Endodermal cell (in vitro differentiated cells): ENCODE data around the gene MBNL2. TPM values are rescaled to one million over a fixed set of nuclear protein-coding genes. Genes with fewer than 3 reads are reported as not detected.

Source experiments
- DNase-seq: peaks from one replicate; pipeline ENCODE4 v3.0.0-alpha.2; 2017
- H3K27ac ChIP-seq: 2 replicates; pipeline ENCODE4 v1.5.1; 2013; ENCODE audit warnings: mild to moderate bottlenecking, low read depth, low read length, moderate library complexity
- H3K27me3 ChIP-seq: 2 replicates; pipeline ENCODE4 v1.6.1; 2013; ENCODE audit warnings: mild to moderate bottlenecking, low read length, moderate library complexity; ENCODE audit not compliant: insufficient read depth, control insufficient read depth, poor library complexity, severe bottlenecking
- H3K36me3 ChIP-seq: 2 replicates; pipeline ENCODE4 v1.7.0; 2013; ENCODE audit warnings: mild to moderate bottlenecking, low read length, moderate library complexity; ENCODE audit not compliant: control insufficient read depth, insufficient read depth
- H3K4me1 ChIP-seq: one replicate; pipeline ENCODE4 v1.7.0; 2013; ENCODE audit warnings: low read length; ENCODE audit not compliant: control insufficient read depth, insufficient read depth
- H3K4me3 ChIP-seq: 2 replicates; pipeline ENCODE4 v1.5.1; 2013; ENCODE audit warnings: mild to moderate bottlenecking, low read length, moderate library complexity
- H3K9ac ChIP-seq: 2 replicates; pipeline ENCODE4 v1.6.1; 2013; ENCODE audit warnings: mild to moderate bottlenecking, low read length, moderate library complexity; ENCODE audit not compliant: poor library complexity, severe bottlenecking; ENCODE audit errors: extremely low read depth
- H3K9me3 ChIP-seq: 2 replicates; pipeline ENCODE4 v1.6.1; 2013; ENCODE audit warnings: mild to moderate bottlenecking, low read length, moderate library complexity; ENCODE audit not compliant: control insufficient read depth
- H3K27ac Mint-ChIP-seq: 2 replicates; pipeline ENCODE4 v1.8.0; 2020; ENCODE audit warnings: mixed read lengths
- H3K27me3 Mint-ChIP-seq: 2 replicates; pipeline ENCODE4 v1.8.0; 2021; ENCODE audit warnings: mild to moderate bottlenecking, mixed read lengths; ENCODE audit not compliant: insufficient read depth
- H3K36me3 Mint-ChIP-seq: 2 replicates; pipeline ENCODE4 v1.8.0; 2020; ENCODE audit warnings: low read depth, mixed read lengths
- H3K4me1 Mint-ChIP-seq: 2 replicates; pipeline ENCODE4 v1.8.0; 2020; ENCODE audit warnings: mixed read lengths
- H3K4me3 Mint-ChIP-seq: 2 replicates; pipeline ENCODE4 v1.8.0; 2020; ENCODE audit warnings: mild to moderate bottlenecking, moderate library complexity, mixed read lengths
- H3K9me3 Mint-ChIP-seq: 2 replicates; pipeline ENCODE4 v1.8.0; 2020; ENCODE audit warnings: mild to moderate bottlenecking, mixed read lengths
- WGBS, 2 experiments: methylation state at CpG; one replicate each; pipeline versions ENCODE4 v1.1.5 to v1.1.7; 2013; ENCODE audit warnings: missing lambda C conversion rate in 2 of 2, mixed read lengths in 1 of 2; ENCODE audit not compliant: insufficient coverage in 1 of 2, insufficient read length in 1 of 2; 5-methylcytosine and 5-hydroxymethylcytosine counted together
- total RNA-seq, 2 donors: library from RNA; stranded (reverse); fragmentation: NEBNext Ultra II Directional in 1 of 2; extraction: Animal tissue kit (Norgen Biotek cat#: 25700) in 1 of 2; gene quantifications; 2 replicates in 1 of 2; 3 replicates in 1 of 2; pipeline ENCODE4 v1.2.1, GENCODE V29; 2021
- TF ChIP-seq, protein P1 (sequence below): fragments of 200-600 bp; sonication (generic); conservative IDR thresholded peaks from 2 replicates; pipeline ENCODE4 v1.5.0; 2021; ENCODE audit warnings: antibody characterized with exemption, mild to moderate bottlenecking

The MBNL2 gene
- total RNA-seq, 2 donors from 2014 or later: 1.7 to 3.3 TPM

DNA sequence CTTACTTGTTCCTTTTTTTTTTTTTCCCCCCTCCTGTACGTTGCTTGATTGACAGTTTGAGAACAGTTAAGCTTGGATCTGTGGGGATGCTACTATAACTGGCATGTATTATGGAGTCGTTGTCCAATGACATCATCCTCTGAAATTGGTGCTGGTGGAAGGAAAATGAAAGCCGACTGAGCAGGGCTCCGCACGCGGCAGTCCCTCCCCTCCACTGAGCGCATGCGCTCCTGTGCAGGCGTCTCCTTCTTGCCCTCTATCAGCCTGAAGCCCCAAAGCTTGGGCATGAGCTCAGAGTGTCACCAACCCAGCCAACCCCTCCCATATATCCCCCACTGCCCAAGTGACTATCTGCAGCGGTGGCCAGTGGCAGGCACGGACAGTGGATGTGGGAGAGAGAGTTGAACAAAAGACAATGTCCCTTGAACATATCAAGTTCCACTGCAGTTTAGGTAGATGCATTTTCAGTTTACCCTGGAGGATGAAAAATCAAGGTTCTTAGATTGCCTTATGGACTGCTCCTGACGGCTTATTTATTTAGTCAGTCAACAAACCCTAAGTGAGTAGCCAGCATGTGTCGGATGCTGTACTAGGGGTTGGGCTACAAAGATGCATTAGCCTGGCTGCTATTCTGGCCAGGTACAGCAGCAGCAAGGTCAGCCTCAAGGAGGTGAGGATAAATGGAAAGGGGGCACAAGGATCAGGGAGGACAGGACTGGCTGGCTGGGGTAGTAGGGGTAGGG is 20.8 kb downstream of the MBNL2 start:
- no peak overlapping the region for H3K27ac ChIP-seq
- no peaks in the 10 kb centered on the region for H3K4me1 ChIP-seq
- peaks cover 65% of the 10 kb centered on the region for H3K27me3 ChIP-seq
- WGBS, 2 experiments: 90 to 95% methylated on average over 3 to 13 of the region's 13 CpGs
- no peak overlapping the region for H3K4me3 ChIP-seq
- TF ChIP-seq, protein P1, sequence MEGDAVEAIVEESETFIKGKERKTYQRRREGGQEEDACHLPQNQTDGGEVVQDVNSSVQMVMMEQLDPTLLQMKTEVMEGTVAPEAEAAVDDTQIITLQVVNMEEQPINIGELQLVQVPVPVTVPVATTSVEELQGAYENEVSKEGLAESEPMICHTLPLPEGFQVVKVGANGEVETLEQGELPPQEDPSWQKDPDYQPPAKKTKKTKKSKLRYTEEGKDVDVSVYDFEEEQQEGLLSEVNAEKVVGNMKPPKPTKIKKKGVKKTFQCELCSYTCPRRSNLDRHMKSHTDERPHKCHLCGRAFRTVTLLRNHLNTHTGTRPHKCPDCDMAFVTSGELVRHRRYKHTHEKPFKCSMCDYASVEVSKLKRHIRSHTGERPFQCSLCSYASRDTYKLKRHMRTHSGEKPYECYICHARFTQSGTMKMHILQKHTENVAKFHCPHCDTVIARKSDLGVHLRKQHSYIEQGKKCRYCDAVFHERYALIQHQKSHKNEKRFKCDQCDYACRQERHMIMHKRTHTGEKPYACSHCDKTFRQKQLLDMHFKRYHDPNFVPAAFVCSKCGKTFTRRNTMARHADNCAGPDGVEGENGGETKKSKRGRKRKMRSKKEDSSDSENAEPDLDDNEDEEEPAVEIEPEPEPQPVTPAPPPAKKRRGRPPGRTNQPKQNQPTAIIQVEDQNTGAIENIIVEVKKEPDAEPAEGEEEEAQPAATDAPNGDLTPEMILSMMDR: no peak
- no peak overlapping the region for H3K4me3 Mint-ChIP-seq
- no peak overlapping the region for H3K27ac Mint-ChIP-seq
- no peaks in the 10 kb centered on the region for H3K36me3 ChIP-seq
- H3K9me3 Mint-ChIP-seq: no peaks in the 10 kb centered on the region
- H3K9me3 ChIP-seq: no peaks in the 10 kb centered on the region
- H3K27me3 Mint-ChIP-seq: peaks cover 77% of the 10 kb centered on the region
- H3K36me3 Mint-ChIP-seq: no peaks in the 10 kb centered on the region
- no peak for DNase-seq
- peaks cover 2% of the 10 kb centered on the region for H3K4me1 Mint-ChIP-seq
- no peak overlapping the region for H3K9ac ChIP-seq

DNA sequence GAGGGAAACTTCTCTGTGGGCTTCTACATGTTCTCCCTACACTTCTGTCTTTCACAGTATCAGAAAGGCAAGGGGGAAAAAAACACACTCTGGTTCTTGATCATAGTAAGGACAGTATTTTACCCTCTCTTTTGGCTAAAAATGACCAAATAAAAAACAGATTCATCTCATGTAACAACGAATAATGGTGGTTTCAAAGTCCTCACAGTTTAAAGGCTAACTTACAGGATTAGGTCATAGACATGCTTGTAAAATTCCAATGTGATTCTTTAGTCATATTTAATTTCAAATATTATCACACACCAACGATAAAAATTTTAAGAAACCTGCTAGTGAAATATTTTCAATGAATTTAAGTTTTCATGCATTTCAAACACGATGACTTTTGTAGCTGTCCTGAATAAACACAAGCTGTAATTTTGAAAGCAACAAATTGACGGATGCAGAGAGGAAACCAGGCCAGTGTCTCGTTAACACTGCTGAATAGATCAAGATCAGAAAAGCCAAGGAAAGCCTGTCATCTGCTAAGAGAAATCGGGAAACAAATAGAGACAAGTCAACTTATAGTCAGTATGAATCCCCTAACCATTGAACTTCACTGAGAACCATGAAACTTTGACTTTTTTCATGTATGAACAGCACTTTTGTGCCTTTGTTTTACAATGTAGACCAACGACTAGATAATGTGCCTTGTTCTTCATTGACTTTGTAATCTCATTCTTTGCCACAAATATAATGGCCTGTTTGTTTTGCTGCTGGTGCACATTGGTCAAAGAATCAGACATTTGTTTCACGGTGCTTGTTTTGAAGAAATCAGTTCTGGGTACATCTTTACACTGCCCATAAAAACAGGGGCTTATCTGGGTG is 22.0 kb downstream of the MBNL2 start:
- H3K36me3 Mint-ChIP-seq: no peaks in the 10 kb centered on the region
- TF ChIP-seq, protein P1: no peak
- peaks cover 2% of the 10 kb centered on the region for H3K4me1 Mint-ChIP-seq
- Histone ChIP-seq H3K4me3 (no peak overlapping the region), H3K27me3 (peaks cover 53% of the 10 kb centered on the region), H3K27ac (no peak overlapping the region), H3K36me3 (no peaks in the 10 kb centered on the region), H3K9me3 (no peaks in the 10 kb centered on the region), H3K9ac (no peak overlapping the region), H3K4me1 (no peaks in the 10 kb centered on the region)
- H3K9me3 Mint-ChIP-seq: no peaks in the 10 kb centered on the region
- peaks cover 65% of the 10 kb centered on the region for H3K27me3 Mint-ChIP-seq
- no peak overlapping the region for H3K4me3 Mint-ChIP-seq
- WGBS, 2 experiments: 84 to 87% methylated on average over 5 to 8 of the region's 8 CpGs
- DNase-seq: no peak
- no peak overlapping the region for H3K27ac Mint-ChIP-seq

DNA sequence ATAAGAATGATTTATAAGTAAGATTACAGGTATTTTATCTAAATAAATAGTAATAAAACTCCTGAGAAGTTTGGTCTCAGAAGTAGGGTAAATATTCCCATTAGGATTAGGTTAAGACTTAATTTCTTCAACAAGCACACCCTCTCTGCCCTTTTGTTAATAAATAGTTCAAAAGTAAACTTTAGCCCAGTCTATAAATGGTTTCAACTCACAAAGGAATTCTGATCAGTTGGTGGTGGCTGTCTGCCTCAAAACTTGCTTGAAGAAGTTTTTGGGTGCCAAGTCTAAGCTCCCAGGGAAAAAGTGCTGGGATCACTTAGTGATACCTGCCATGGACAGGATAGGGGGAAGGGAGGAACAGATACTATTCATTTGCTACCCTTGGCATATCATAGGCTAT is 22.9 kb downstream of the MBNL2 start:
- Histone ChIP-seq H3K9ac (no peak overlapping the region), H3K27ac (no peak overlapping the region), H3K27me3 (peaks cover 44% of the 10 kb centered on the region), H3K4me1 (no peaks in the 10 kb centered on the region), H3K36me3 (no peaks in the 10 kb centered on the region), H3K4me3 (no peak overlapping the region), H3K9me3 (no peaks in the 10 kb centered on the region)
- H3K36me3 Mint-ChIP-seq: no peaks in the 10 kb centered on the region
- no peaks in the 10 kb centered on the region for H3K9me3 Mint-ChIP-seq
- H3K4me3 Mint-ChIP-seq: no peak overlapping the region
- TF ChIP-seq, protein P1: no peak
- no peak overlapping the region for H3K27ac Mint-ChIP-seq
- no peak for DNase-seq
- H3K4me1 Mint-ChIP-seq: peaks cover 2% of the 10 kb centered on the region
- peaks cover 57% of the 10 kb centered on the region for H3K27me3 Mint-ChIP-seq
